ENCODE data around the gene FYB2.
"Not testable (repeated sequence)": the region's sequence is repeated elsewhere in the genome, so short reads cannot be mapped to it uniquely, and the experiment has no call there.

The FYB2 gene

GRCh38 chr1:56788588-56788987 is 30.6 kb downstream of the FYB2 start:
- DNase-seq: no peak

GRCh38 chr1:56788102-56788501 is 31.1 kb downstream of the FYB2 start:
- DNase-seq: no peak

- DNase-seq: no peak
Measured at GRCh38 chr1:56787330-56787729, 31.9 kb downstream of the FYB2 start.

DNA sequence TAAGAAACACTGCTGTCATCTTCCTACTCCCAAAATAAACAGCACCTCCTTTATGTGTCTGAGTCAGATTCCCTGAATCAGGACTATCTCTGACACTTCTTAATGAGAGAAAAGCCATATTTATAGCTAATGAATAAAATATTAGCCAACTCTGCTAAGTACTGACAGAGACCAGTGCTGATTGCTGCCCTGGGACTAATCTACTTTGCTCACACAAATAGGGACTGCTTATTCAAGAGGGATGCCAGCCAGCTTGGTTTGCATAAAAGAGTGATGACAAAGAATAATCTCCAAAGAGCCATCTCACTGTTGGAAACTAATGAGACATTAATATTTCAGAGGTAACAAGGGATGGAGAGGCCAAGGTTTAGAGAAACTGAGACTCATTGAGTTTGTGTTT is 36.4 kb downstream of the FYB2 start:
- DNase-seq: no peak

- no peak for DNase-seq
Measured at GRCh38 chr1:56780826-56781225, 38.4 kb downstream of the FYB2 start.

DNA sequence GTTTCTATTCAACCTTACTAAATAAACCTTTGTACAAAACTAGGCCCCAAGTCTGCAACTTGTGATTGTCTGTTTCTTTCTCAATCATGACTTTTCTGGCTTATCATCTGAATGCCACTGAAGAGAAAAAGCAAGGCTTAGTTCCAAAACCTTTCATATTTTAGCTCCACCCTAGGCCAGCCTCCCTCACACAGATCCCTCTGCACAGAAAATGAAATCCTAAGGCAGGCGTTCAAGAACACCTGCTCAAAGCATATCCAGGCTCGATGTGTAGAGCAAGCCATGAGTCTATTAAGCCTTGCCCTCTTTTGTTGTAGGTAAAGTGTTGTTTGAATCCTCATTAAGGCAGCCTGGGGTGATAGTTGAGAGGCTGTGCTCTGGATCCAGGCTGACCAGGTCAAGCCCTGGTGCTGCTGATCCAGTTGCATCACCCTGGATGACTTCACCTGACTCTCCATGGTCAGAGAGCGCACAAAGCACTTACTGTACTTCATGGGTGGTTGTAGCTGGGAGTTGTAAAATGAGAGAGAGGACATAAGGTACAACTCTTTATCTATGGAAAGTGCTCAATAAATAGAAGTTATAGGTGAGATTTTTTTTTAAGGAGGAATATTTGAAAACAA is 39.0 kb downstream of the FYB2 start:
- DNase-seq: no peak

DNA sequence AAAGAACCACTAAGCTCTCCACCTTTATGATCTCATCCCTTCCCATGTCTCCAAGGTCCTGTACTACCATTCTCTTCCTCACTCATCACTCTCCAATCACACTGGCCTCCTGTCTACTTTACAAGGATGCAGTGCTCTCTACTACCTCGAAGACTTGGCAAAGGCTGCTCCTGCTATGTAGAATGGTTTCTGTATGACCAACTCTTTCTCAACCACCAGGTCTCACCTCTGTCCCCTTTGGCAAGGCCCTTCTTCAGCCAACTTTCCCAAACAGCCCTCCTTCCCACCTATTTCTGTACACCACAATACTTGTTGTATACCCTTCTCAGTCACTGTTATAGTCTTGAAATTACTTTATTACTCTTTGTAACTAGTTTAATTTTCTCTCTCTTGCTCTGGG is 41.2 kb downstream of the FYB2 start:
- DNase-seq: no peak

DNA sequence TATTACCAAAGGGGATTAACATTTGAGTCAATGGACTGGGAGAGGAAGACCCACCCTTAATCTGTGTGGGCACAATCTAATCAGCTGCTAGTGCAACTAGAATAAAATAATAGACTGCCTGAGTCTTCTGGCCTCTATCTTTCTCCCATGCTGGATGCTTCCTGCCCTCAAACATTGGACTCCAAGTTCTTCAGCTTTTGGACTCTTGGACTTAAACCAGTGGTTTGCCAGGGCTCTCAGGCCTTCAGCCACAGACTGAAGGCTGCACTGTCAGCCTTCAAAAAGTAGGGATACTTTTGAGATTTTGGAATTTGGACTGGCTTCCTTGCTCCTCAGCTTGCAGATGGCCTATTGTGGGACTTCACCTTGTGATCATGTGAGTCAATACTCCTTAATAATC is 44.5 kb downstream of the FYB2 start:
- not testable (repeated sequence) for DNase-seq

- DNase-seq: no peak
Measured at GRCh38 chr1:56774067-56774609, 45.1 kb downstream of the FYB2 start.

- no peak for DNase-seq
Measured at GRCh38 chr1:56773341-56774066, 45.7 kb downstream of the FYB2 start.

GRCh38 chr1:56771717-56772116 is 47.5 kb downstream of the FYB2 start:
- no peak for DNase-seq

DNA sequence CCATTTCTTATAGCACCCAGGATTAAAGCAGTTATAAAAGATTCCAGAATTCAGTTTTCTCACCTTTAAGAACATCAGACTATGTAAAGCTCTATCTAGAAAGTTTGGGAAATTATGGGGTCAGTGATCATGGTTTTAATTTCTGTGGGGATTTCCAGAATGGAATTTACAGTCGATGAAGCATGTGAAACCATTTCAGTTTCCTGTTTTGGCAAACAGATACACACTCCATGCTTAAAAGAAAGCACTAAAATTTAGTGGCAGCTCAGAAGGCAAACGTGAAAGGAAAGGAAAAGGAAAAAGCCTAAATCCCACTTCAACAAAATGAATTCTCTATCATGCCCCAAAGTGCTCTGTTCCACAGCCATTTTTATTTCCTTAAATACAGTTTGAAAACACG is 60.4 kb downstream of the FYB2 start:
- DNase-seq: no peak

- DNase-seq: no peak
Measured at GRCh38 chr1:56758135-56758534, 61.1 kb downstream of the FYB2 start.

GRCh38 chr1:56755911-56756310 is 63.3 kb downstream of the FYB2 start:
- DNase-seq: no peak

- no peak for DNase-seq
Measured at GRCh38 chr1:56754708-56755479, 64.3 kb downstream of the FYB2 start.

DNA sequence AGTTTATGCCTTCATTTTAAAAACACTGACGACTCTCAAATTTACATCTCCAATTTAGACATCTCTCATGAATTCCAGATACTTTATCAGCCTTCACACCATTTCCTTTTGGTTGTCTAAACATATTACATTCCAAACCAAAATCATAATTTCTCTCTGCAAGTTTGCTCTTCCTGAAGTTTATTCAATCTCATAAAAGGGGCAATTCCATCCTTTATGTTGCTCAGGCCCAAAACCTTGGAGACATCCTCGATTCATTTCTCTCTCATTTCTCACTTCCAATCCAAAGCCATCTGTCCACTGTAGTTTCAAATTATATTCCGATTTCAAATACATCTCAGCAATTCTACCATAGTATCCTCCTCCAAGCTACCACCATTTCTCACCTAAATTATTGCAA is 74.0 kb downstream of the FYB2 start:
- no peak for DNase-seq

- no peak for DNase-seq
Measured at GRCh38 chr1:56728964-56729363, 90.2 kb downstream of the FYB2 start.

GRCh38 chr1:56726706-56727105 is 92.5 kb downstream of the FYB2 start:
- DNase-seq: no peak

DNA sequence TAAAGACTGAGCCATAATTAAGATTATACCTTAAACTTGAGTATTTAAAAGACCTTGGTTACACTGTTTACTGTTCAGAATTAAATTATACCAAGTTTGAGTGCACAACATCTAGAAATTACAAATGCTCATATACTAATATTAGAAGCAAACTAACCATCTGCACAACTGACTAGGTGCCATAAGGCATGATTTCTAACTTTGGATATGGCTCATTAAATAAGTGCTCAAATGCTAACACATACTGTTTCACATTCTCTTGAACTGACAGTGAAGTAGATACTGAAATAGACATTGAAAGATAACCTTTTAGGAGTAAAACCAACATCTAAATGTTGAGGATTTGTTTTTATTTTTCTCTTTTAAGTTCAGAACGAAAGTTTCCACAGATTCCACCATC is 100.0 kb downstream of the FYB2 start:
- no peak for DNase-seq

DNA sequence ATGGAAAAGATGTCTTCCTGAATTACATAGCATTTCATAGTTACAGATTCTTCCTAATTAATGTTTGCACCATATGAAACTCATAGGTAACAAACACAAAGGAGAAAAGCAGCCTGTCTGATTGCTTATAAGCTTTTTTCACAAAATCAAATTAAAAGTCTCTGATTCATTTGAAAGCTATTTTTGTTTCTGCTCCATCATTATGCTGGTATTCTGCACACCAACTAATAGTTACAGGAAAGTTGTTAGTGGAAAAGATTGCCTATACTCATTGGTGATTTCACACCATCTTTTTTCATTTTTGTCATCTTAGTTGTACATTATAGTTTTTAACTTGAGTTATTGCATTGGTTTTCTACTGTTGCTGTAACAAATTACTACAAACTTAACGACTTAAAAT is 104.0 kb downstream of the FYB2 start:
- DNase-seq: no peak

DNA sequence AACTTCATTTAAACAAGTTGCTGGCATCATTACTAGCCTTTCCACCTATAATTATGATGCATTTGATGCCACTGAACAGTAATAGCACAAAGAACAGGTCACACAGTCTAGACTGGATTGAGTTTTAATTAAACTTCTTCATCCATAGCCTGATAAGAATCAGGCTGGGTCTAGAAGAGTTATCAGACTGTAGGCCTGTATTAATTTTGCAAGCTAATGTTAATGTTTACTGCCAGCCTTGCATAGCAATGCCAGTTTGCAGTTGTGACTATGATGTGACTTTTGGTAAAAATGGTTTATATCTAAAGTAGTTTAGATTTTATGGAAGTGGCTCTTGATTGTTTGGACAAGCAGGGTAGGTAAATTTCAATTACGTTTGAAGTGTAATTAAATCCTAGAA is 106.1 kb downstream of the FYB2 start:
- no peak for DNase-seq

DNA sequence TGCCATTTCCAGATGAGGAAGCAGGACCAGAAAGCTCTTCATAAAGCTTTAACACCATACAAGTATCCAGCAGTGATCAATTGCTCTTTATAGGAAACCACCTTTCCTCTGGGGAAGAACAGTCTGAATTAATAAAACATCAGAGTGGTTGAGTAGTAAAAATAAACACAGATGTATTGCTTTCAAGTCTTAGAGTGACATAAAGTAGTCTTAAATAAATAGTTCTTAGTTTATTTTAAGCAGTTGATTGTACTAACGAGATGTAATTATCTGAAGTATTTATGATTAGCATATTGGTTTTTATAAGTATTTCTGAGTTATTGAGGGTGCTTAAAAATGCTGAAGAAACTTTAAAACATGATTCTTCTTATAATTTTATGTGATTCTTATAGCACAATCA is 107.1 kb downstream of the FYB2 start:
- DNase-seq: no peak

- DNase-seq: no peak
Measured at GRCh38 chr1:56710646-56711045, 108.6 kb downstream of the FYB2 start.

Data from right kidney (tissue), 1 donor.